ENCODE measurements around the gene LGR6. TPM values are rescaled to one million over a fixed set of nuclear protein-coding genes. Genes with fewer than 3 reads are reported as not detected.

The LGR6 gene
- total and polyA plus RNA-seq, 2 of the 8 experiments (the other 6 are each of a cell fraction or from before 2014, with no cell fraction given): 0.50 to 1.0 TPM

DNA sequence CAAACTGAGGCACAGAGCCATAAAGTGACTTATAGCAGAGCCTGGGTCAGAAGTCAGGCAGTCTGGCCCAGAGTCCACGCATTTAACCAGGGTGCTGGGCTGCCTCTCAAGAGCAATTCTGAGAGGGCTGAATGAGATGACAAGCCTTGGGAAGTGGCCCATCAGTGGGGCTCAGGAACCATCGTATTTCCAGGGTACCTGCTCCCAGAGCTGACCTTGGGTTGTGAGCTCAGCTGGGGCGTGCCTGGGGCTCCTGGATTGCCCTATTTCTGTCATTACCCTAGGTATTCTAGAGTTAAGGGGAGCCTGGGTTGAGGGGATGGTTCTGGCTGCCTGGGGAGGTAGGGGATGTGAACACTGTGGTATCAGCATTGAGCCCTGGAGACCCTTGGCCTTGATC is 49.4 kb downstream of the LGR6 start (continued):
- no peak for TF ChIP-seq TAF1 (IDR thresholded peaks at IDR 0.05; ENCODE audit: low read depth, low read length)
- TF ChIP-seq RBBP5 (IDR thresholded peaks at IDR 0.05; ENCODE audit: borderline replicate concordance, low read depth, low read length): no peak
- no peak for TF ChIP-seq CEBPB (IDR thresholded peaks at IDR 0.05; ENCODE audit: low read depth, low read length)
- TF ChIP-seq, protein P1, sequence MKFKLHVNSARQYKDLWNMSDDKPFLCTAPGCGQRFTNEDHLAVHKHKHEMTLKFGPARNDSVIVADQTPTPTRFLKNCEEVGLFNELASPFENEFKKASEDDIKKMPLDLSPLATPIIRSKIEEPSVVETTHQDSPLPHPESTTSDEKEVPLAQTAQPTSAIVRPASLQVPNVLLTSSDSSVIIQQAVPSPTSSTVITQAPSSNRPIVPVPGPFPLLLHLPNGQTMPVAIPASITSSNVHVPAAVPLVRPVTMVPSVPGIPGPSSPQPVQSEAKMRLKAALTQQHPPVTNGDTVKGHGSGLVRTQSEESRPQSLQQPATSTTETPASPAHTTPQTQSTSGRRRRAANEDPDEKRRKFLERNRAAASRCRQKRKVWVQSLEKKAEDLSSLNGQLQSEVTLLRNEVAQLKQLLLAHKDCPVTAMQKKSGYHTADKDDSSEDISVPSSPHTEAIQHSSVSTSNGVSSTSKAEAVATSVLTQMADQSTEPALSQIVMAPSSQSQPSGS (IDR thresholded peaks at IDR 0.05; ENCODE audit: low read length): no peak
- no peak for TF ChIP-seq SIN3A (conservative IDR thresholded peaks at IDR 0.05 in 1 of 2, IDR thresholded peaks at IDR 0.05 in 1 of 2; ENCODE audit: low read depth in 1 of 2, low read length in 2 of 2)
- no peak for TF ChIP-seq RFX5 (IDR thresholded peaks at IDR 0.05; ENCODE audit: borderline replicate concordance, low read depth, low read length)
- TF ChIP-seq POLR2A (IDR thresholded peaks at IDR 0.05; ENCODE audit: control extremely low read depth in 1 of 2, low read depth in 2 of 2, low read length in 2 of 2): no peak
- TF ChIP-seq JUND (IDR thresholded peaks at IDR 0.05; ENCODE audit: low read length): no peak
